Endothelial cell of umbilical vein (primary cell): Measurements from ENCODE around the gene TUT7. TPM values are rescaled to one million over a fixed set of nuclear protein-coding genes. Genes with fewer than 3 reads are reported as not detected.

ENCODE experiments used
- BruUV-seq: library from RNA; stranded (reverse); fragments of 400-500 nt; replicated peaks from 2 replicates; lab custom pipeline; 2021; lab: Mats Ljungman, UMichigan
- CTCF ChIA-PET: fragments of 300-600, 350-600 bp; sonication (Branson Sonifier 250); formaldehyde crosslinking; loops from one replicate; lab custom pipeline; 2021; ENCODE audit warnings: antibody characterized with exemption, inconsistent platforms; lab: Charles Lee
- POLR2A ChIA-PET: fragments of 300-600, 350-600 bp; sonication (Branson Sonifier 250); formaldehyde crosslinking; loops from one replicate; lab custom pipeline; 2021; ENCODE audit warnings: antibody characterized with exemption, inconsistent platforms; lab: Charles Lee
- DNase-seq: peaks from one replicate; pipeline ENCODE4 v3.0.0-alpha.2; 2011; ENCODE audit warnings: low read depth, low spot score
- FAIRE-seq: peaks from 2 replicates; lab custom pipeline; 2011; peaks lifted over from hg19 to GRCh38; lab: Jason Lieb, UNC
- H2AFZ ChIP-seq: 2 replicates; pipeline ENCODE4 v1.6.0; 2012; ENCODE audit warnings: low read depth, low read length, control low read depth, inconsistent platforms
- H3K27ac ChIP-seq: 2 replicates; pipeline ENCODE4 v1.5.1; 2011; ENCODE audit warnings: low read depth, mild to moderate bottlenecking, control low read depth, low read length, moderate library complexity; ENCODE audit not compliant: insufficient read depth
- H3K27me3 ChIP-seq, 2 experiments: 2 replicates each; pipeline versions ENCODE4 v1.6.0 to v1.6.1; 2011; ENCODE audit warnings: low read length in 2 of 2, mixed read lengths in 1 of 2; ENCODE audit not compliant: control insufficient read depth in 2 of 2, insufficient read depth in 2 of 2
- H3K36me3 ChIP-seq, 2 experiments: 2 replicates in 1 of 2; 3 replicates in 1 of 2; pipeline ENCODE4 v1.5.1; 2011; ENCODE audit warnings: low read length in 2 of 2, mild to moderate bottlenecking in 1 of 2, moderate library complexity in 1 of 2; ENCODE audit not compliant: control insufficient read depth in 2 of 2, insufficient read depth in 2 of 2; ENCODE audit errors: extremely low read depth in 1 of 2
- H3K4me1 ChIP-seq: 3 replicates; pipeline ENCODE4 v1.5.1; 2011; ENCODE audit warnings: mild to moderate bottlenecking, low read length; ENCODE audit not compliant: control insufficient read depth, insufficient read depth; ENCODE audit errors: extremely low read depth
- H3K4me2 ChIP-seq: 2 replicates; pipeline ENCODE4 v1.6.1; 2011; ENCODE audit warnings: low read length, control low read depth, mixed read lengths; ENCODE audit not compliant: insufficient read depth
- H3K4me3 ChIP-seq, 3 experiments: fragments of 200-600 bp in 1 of 3; sonication (generic), shearing (Covaris generic) in 1 of 3; replicated peaks in 1 of 3; 2 replicates each; pipeline ENCODE4 v1.5.1; 2011 to 2016; ENCODE audit warnings: control low read depth in 3 of 3, low read length in 3 of 3, mild to moderate bottlenecking in 2 of 3, inconsistent platforms in 1 of 3, low read depth in 1 of 3, moderate library complexity in 1 of 3; ENCODE audit not compliant: insufficient read depth in 1 of 3
- H3K79me2 ChIP-seq: 2 replicates; pipeline ENCODE4 v1.6.0; 2012; ENCODE audit warnings: low read length, inconsistent platforms; ENCODE audit not compliant: control insufficient read depth, insufficient read depth
- H3K9ac ChIP-seq: replicated peaks from 2 replicates; pipeline ENCODE3; 2011; ENCODE audit warnings: low read length, control low read depth; ENCODE audit not compliant: insufficient read depth; ENCODE audit errors: extremely low read depth
- H3K9me1 ChIP-seq: replicated peaks from 3 replicates; pipeline ENCODE4 v1.6.0; 2011; ENCODE audit warnings: mild to moderate bottlenecking, low read length; ENCODE audit not compliant: control insufficient read depth, insufficient read depth; ENCODE audit errors: extremely low read depth
- H3K9me3 ChIP-seq: replicated peaks from 2 replicates; pipeline ENCODE4 v1.5.1; 2012; ENCODE audit warnings: low read length, inconsistent platforms; ENCODE audit not compliant: control insufficient read depth, insufficient read depth
- H4K20me1 ChIP-seq: replicated peaks from 2 replicates; pipeline ENCODE3; 2011; ENCODE audit warnings: mild to moderate bottlenecking, low read length; ENCODE audit not compliant: control insufficient read depth, insufficient read depth; ENCODE audit errors: extremely low read depth
- CTCF ChIP-seq, 2 donors: IDR thresholded peaks; 1 replicate in 1 of 2; 2 replicates in 1 of 2; pipeline ENCODE4 v1.5.1; 2011; ENCODE audit warnings: low read length in 2 of 2, mild to moderate bottlenecking in 2 of 2, moderate library complexity in 2 of 2, control low read depth in 1 of 2, inconsistent platforms in 1 of 2, low read depth in 1 of 2; ENCODE audit not compliant: insufficient read depth in 1 of 2; ENCODE audit errors: extremely low read depth in 1 of 2
- EZH2 ChIP-seq: IDR thresholded peaks from 2 replicates; pipeline ENCODE4 v1.6.1; 2012; ENCODE audit warnings: borderline replicate concordance, low read depth, mild to moderate bottlenecking, moderate library complexity, low read length, inconsistent platforms; ENCODE audit not compliant: severe bottlenecking
- FOS ChIP-seq: IDR thresholded peaks from 2 replicates; pipeline ENCODE4 v1.6.1; 2011; ENCODE audit warnings: mild to moderate bottlenecking, low read length, moderate library complexity, borderline replicate concordance; ENCODE audit not compliant: insufficient read depth
- GATA2 ChIP-seq: IDR thresholded peaks from 2 replicates; pipeline ENCODE4 v1.7.0; 2011; ENCODE audit warnings: low read depth, mild to moderate bottlenecking, moderate library complexity, mixed read lengths, low read length; ENCODE audit not compliant: insufficient read length, insufficient read depth
- JUN ChIP-seq: IDR thresholded peaks from 2 replicates; pipeline ENCODE4 v1.6.1; 2011; ENCODE audit warnings: borderline replicate concordance, low read depth; ENCODE audit not compliant: insufficient read length, insufficient read depth
- MAX ChIP-seq: IDR thresholded peaks from 2 replicates; pipeline ENCODE4 v1.6.1; 2011; ENCODE audit not compliant: insufficient read depth, insufficient read length
- MYC ChIP-seq: IDR thresholded peaks from one replicate; pipeline ENCODE4 v1.6.1; 2011; ENCODE audit warnings: mild to moderate bottlenecking, low read depth, low read length
- POLR2A ChIP-seq: IDR thresholded peaks from 2 replicates; pipeline ENCODE4 v1.6.1; 2012; ENCODE audit warnings: low read depth, mild to moderate bottlenecking, control low read depth, low read length
- POLR2AphosphoS5 ChIP-seq: IDR thresholded peaks from 2 replicates; pipeline ENCODE4 v1.6.1; 2012; ENCODE audit warnings: low read depth, mild to moderate bottlenecking, control low read depth, low read length, moderate library complexity; ENCODE audit not compliant: insufficient read depth
- dilution Hi-C: fragments of 300-500 bp; cut with MboI; formaldehyde crosslinking; loops from one replicate; pipeline ENCODE4 v1.15.0; 2019; ENCODE audit warnings: low sequenced_read_pairs; ENCODE audit not compliant: extremely low pct_ligation_motif_present
- intact Hi-C: fragments of 100-400 bp; cut with micrococcal nuclease; formaldehyde crosslinking; loops from one replicate; pipeline ENCODE4 v1.10.0; 2022
- polyA plus RNA-seq, 4 experiments: library from polyadenylated mRNA; depleted of rRNA in 3 of 4; stranded (reverse) in 3 of 4; unstranded in 1 of 4; fragments of >200 nt; gene quantifications; 2 replicates each; pipeline versions ENCODE4 v1.2.1 to v1.2.3, GENCODE V29; 2011 to 2012; ENCODE audit warnings: missing spikeins in 1 of 4
- total RNA-seq: library from RNA; stranded (reverse); gene quantifications from 2 replicates; pipeline ENCODE4 v1.2.3, GENCODE V29; 2021

The TUT7 gene
- total and polyA plus RNA-seq, 2 donors (not counting 3 experiments of a cell fraction or from before 2014, with no cell fraction given) = 5.1 to 19.0 TPM

GRCh38 chr9:86285261-86285660 is 68.9 kb downstream of the TUT7 start:
- dilution Hi-C loops = no loop called here
- no peak for FAIRE-seq
- TF ChIP-seq EZH2 = no peak
- TF ChIP-seq GATA2 = no peak
- no peak for TF ChIP-seq FOS
- TF ChIP-seq MYC = no peak
- TF ChIP-seq JUN = no peak
- no peak for TF ChIP-seq POLR2A
- no peak for TF ChIP-seq CTCF (IDR thresholded peaks at IDR 0.05; ENCODE audit: extremely low read depth in 1 of 2, insufficient read depth in 1 of 2, low read depth in 1 of 2, low read length in 2 of 2)
- no peak for TF ChIP-seq POLR2AphosphoS5
- no peak for TF ChIP-seq MAX
- ChIA-PET POLR2A (no interaction called here), CTCF (no interaction called here)
- intact Hi-C loops = no loop called here
- H3K27me3 ChIP-seq = no peaks in the 10 kb centered on the region
- no peak overlapping the region for H2AFZ ChIP-seq
- H3K4me3 ChIP-seq = no peak overlapping the region
- no peak overlapping the region for H3K9ac ChIP-seq
- no peaks in the 10 kb centered on the region for H3K9me1 ChIP-seq
- no peaks in the 10 kb centered on the region for H4K20me1 ChIP-seq
- no TSS peak for BruUV-seq
- DNase-seq = no peak
- peaks cover 11% of the 10 kb centered on the region for H3K4me1 ChIP-seq
- no peak overlapping the region for H3K27ac ChIP-seq
- H3K4me2 ChIP-seq = no peak overlapping the region
- H3K36me3 ChIP-seq = no peaks in the 10 kb centered on the region
- peaks cover 15% of the 10 kb centered on the region for H3K79me2 ChIP-seq
- H3K9me3 ChIP-seq = no peaks in the 10 kb centered on the region
